Fibroblast of skin of abdomen (primary cell): ENCODE data around the gene NSL1.
A peak's percentile ranks its signal among the peaks of the same experiment; 100 is the strongest.

ENCODE experiments used
- DNase-seq: peaks from one replicate; pipeline ENCODE4 v3.0.0-alpha.2; 2013

The NSL1 gene

DNA sequence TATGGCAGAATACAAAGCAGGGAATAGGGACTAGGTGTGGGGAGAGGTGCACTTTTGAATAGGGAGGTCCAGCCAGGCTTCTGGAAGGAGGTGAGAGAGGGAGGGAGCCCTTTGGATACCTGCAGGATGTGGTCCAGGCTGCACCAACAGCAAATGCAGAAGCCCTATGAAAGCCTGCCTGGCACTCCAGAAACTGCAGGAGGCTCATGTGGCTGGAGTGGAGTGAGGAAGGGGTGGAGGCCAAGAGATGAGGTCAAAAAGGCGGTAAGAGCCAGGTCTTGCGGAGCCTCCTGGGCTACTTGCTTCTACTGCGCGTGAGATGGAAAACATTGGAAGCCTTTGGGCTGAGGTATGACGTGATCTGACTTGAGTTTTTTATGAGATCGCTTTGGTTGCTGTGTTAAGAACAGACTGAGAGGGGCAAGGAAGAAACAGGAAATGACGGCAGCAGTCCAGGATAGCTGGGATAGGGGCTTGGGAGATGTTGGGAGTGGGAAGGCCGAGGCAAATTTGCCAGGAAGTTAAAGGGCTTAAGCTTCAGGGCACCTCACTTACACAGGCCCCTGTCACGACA lies 87.5 kb downstream of the NSL1 start:
- DNase-seq, result no peak

DNA sequence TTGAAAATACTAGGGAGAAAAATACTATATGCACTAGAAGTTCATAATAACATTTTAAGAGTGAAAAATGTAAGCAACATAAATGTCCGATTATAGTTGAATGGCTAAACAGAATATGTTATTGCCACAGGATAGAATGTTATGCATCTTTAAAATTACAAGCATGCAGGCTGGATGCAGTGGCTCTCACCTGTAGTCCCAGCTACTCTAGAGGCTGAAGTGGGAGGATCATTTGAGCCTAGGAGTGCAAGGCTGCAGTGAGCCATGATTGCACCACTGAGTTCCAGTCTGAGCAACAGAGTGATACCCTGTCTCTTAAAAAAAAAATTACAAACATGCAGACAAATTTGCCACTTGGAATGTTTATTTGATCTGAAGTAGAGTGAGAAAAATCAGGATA lies 88.9 kb downstream of the NSL1 start:
- DNase-seq, result no peak

DNA sequence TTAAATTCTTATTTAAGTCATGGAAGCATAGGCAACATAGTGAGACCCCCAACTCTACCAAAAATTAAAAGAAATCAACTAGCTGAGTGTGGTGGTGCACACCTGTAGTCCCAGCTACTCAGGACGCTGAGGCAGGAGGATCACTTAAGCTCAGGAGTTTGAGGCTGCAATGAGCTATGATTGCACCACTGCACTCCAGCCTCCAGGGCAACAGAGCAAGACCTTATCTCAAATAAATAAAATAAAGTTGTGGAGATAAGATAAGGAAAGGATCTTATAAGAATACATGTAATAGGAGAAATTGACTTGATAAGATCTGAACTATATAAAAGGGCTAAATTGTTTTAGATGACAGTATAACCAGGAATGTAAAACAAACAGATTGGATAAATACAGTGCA lies 89.7 kb downstream of the NSL1 start:
- DNase-seq, result no peak

DNA sequence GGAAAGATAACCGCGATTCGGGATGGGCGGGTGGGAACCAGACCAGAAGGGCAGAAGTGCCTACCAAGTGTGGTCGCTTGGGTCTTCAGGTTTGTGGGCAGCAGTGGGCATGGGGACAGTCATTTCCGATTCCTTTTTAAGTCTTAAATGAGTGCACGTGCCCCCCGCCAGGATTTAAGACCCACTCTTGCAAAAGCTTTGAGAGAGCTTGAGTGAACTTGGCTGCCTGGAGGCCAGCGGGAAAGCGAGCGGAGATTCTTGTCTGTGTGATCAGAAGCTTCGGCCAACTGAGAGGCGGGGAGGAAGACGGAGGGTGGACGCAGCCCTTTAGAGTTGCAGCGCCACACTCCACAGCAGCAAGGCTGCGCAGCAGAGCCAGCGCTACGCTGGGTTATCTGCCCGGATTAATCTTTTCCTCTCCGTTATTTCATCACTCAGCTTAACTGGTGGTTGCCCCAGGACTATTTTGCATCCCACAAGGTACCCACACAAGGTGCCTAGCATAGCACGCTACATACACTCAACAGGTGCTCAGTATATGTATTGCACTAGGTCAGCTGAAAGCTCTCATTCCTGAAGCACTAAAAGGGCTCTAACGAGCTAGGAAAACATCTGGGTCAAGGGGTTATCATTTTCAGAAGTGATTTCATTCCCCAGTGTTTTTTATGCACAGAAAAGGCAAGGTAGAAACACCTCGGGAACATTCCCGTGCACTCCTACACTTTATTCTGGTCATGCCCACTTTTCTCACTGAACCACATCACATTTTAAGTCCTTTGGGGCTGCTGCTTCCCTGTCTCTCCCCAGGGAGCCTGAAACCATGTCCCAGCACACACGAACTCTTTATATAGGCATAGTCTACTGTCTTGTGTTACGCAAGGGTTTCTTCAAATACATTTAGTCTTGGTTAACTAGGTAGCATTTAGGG lies 90.4 kb downstream of the NSL1 start:
- DNase-seq, result peak; percentile 28

DNA sequence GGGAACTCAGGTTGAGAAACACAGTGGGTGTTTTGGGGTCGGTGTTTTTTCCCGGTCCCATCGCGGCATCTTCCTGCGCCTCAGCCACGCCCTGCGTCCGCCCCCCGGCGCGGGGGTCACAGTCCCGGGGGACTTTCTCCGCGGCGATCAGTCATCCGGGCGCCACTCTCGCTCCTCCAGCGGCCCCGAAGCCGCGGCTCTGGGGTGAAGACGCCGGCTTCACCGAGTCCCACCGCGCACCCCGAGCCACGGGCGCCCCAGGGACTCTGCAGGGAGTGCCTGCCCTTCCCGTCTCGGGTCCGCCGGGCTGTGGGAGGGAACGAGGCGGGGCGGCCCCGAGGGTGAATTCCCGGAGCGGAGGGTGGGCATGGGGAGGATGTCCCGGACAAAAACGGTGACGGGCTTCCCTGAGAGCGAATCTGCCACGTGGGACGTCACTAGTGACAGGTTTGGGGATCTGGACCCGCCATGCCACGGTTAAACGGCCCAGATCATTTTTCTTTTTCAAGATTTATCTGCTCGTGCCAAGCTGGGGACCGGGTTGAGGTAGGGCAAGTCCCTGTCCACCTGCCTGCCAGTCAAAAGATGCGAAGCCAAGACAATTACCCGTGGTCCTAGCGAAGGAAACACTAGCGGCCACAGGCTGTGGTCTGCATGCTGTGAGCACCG lies 91.2 kb downstream of the NSL1 start:
- DNase-seq, result no peak

DNA sequence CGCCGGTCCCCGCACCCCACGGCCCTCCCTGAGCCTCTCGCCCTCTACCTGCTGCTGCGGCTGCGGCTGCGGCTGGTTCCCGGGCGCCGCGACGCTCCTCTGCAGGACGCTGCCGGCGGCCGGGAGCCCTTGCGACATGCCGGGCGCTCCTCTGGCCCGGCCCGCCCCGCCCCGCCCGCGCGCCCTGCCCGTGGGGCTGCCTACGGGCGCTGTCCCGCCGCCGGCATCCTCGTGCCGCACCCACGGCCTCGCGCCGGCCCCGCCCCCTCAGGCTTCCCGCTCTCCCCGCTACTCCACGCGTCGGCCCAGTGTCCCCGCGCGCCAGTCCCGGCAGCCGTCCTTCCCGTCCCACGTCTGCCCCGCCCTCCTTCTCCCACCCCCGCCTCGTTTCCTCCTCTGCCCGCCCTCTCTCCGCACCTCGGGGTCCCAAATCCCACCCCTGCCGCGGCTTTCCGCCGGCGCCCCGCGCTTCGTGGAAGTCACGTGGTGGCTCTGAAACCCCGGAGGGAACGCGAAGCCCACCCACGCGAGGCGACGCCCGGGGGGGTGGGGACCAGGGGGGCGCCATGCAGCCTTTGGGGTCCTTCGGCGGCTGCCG lies 91.9 kb downstream of the NSL1 start, which contains the start of gene BATF3:
Gene BATF3, minus strand, starts transcription at position 216 of the 598 bp plus-strand sequence. Its CDS starts 78 bp downstream, at position 138.
- no peak for DNase-seq

DNA sequence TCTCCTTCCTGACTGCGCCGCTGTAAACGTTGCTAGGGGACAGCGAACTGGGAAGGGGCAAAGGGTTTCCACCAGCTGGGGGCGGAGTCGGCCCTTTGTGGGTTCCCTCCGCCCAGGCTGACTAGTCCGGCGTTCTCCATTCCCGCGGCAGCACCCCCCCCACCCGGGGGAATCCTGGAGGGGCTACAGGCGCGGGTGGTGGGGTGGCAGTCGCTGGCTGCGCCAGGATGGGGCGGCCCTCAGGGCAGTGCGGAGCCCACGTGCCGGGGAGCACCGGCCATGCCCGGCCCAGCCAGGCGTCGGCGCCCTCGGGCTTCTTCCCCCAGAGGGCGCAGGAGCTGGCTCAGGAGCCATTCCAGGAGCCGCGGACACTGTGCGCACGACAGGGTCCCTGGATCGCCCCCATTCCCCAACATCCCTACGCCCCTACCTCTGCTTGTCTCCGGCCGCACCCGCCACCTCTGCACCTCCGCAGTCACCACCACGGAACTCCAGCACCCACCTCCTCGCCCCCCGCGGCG lies 92.4 kb downstream of the NSL1 start:
- DNase-seq, result peak; percentile 25

DNA sequence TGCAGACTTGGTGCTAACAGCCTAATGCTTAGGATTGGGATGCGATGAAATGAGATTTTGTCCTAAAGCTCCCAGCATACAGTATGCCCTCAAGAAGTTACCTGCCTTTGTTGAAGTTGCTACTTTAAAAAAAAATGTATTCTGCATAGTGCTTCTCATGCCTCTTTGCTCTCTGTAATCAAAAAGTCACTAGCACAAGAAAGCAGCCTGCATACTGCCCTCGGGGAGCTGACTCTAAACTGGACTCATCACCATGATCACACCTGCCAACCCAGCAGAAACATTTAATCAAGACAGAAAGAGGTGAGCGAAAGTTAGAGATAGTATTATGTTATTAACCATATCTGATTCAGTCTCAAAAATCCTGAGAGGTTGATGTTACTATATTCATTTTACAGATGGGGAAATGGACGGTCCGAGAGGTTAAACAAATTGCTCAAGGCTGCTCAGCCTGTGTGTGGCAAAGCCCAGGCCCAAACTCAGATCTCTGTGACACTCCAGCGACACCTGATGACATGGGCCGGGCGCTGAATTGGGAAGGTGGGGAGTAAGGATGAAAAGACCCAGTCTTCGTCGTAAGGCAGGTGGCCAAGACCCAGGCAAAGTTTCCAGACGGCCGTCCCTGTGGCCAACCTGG lies 93.0 kb downstream of the NSL1 start:
- DNase-seq, result no peak

DNA sequence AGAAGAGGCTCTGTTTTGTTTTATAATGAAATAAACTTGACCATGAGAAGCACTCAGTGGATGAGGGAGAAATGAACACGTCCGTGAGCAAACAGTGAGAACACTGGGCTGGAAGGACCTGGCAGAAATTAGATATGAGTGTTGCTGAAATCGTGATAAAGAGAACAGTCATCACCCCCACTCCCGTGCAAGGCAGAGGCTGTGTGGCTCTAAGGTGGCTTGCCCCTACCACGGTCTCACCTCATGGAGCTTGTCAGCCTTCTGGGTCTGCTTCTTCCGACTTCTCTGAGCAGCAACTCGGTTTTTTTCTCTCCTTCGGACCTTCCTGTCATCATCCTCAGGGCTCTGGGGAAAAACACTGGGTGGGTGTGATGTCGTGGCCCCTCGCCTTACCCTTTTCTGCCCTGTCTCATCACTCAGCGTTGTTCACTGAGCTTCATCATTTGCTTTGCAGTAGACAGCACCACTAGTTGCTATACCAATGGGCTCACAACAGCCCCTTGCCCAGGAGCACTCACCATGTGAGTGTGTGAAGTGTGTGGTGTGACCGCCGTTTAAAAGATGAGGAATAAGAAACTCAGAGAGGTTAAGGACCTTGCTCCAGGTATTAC lies 94.8 kb downstream of the NSL1 start:
- DNase-seq, result no peak

DNA sequence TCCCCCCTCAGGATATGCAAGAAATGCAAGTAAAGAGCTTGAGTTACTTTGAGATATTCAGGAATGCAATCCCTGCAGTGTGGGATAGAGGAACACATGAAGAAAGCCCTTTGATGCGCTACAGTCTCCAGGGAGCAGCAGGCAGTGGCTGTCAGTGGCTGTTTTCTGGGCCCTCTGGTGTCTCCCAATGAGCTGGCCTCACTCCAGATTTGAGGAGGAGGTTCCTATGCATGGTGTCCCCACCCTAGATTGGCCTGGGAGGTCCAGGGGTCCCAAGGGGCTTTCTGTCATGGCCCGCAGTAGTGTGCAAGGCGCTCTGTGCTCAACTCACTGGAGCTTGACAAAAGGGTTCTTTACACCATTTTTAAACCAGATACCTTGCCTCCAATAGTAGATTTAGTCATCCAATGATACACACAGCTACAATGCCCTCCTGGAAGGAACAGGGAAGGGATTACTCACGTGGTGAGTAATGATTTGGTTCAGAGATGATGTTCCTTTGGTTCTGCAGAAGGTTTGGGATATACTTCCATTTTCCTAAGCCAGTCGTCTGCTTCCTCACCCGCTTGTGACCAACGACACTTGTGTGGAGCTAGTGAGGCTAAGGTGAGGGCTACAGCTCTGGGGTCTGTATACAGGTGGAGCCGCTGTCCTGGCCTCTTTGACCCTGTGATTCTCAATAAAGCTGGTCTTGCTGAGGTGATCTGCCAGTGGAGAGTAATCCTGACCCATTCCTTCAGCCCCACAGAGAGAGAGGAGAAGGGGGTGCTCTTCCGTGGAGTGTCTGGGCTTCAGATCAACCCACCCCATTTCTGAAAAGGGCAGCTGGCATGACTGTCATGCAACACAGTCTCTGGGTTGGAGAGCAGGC lies 98.6 kb downstream of the NSL1 start:
- DNase-seq, result no peak

DNA sequence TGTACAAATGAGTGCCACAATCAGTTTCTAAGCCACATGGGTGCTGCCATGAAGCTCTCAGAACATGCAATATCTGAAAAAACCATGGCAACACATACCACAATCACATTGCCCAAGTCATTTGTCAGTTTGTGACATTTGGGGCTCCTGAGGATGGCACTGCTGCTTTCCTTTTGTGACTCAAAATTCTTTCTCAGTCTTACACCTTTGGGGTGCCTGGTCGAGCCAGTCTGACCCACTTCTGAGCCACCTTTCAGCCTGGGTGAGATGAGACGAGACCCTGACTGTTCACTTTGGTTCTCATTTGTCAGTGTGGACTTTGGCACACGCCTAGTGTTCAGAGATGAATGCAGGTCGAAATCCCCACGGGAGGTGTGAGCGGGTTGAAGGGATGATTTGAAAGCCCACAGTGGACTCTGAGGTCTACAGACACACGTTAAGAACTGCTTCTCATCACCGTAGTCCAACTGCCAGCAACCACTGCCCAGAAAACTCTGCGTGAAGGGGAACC lies 100.0 kb downstream of the NSL1 start:
- no peak for DNase-seq

DNA sequence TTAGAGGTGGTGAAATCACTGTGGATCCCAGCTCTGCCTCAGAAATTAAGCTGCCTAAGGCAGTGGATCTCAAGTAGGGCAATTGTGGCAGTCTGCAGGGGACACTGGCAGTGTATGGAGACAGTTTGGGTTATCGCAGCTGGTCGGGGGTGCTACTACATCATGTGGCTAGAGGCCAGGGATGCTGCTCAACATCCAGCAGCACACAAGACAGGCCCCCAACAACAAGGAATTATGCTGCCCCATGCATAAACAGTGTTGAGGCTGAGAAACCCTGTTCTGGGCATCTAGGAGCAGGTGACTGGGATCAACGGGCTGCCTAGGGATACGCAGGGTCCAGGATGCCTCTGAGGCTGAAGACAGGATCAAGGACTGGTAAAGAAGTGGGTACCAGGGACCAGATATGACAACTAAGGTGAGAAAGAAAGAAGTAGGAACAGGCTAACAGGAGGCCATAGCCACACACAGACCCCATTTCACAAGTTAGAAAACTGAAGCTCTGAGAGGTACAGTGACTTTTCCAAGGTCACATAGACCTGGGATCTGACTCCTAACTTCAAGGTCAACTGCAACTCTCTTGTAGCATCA lies 100.7 kb downstream of the NSL1 start:
- DNase-seq, result no peak

DNA sequence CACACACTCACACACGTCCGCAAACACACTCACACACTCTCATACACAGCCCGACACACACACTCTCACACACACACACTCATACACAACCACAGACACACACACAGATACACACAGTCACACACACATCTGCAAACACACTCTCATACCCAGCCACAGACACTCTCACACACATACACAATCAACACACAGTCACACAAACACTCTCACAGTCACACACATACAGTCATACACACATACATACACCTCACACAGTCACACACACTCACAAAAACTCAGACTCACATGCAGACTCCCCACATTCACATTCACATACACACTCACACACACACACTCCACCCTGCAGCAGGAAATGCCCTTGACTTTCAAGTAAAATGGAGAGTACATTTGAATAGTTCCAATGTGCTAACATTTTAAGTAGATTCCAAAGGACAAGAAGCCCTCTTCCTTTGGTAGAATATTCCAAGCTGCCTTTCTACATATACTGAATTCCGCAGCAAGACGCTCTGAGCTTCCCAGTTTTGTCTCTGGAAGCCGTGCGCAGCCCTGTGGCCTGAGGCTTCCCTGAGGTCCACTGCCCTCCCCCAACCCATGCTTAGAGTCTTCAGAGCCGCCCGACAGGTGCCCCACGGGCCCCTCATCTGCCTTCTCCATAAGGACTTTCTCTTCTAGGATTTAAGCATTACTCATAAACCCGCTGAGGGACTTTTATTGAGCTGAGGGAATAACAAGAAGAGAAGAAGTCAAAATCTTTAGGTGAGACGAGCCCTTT lies 101.6 kb downstream of the NSL1 start:
- DNase-seq, result no peak

DNA sequence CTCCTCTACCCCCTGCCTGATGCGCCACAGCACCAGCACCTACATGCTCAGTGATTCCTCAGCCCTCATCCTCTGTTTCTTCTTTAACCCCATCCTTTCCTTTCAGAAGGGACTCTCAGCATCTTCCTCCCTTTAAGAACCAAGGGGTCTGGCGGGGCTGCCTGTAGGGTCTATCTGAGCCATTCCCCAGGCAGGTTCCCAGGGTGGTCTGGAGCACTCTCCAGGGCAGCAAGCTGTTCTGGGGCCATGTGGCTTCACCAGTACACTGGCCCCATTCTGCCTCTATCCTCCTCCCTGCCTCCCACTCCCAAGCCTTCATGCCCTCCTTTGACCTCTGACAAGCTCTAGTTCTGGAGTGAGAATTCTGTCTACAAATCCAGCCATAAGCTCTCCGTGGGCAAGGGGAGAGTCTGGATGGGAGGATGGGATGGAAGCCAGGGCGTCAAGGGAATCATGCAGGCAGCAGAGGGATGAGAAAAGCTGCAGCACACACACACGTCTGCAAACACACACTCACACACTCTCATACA lies 102.3 kb downstream of the NSL1 start:
- DNase-seq, result no peak

DNA sequence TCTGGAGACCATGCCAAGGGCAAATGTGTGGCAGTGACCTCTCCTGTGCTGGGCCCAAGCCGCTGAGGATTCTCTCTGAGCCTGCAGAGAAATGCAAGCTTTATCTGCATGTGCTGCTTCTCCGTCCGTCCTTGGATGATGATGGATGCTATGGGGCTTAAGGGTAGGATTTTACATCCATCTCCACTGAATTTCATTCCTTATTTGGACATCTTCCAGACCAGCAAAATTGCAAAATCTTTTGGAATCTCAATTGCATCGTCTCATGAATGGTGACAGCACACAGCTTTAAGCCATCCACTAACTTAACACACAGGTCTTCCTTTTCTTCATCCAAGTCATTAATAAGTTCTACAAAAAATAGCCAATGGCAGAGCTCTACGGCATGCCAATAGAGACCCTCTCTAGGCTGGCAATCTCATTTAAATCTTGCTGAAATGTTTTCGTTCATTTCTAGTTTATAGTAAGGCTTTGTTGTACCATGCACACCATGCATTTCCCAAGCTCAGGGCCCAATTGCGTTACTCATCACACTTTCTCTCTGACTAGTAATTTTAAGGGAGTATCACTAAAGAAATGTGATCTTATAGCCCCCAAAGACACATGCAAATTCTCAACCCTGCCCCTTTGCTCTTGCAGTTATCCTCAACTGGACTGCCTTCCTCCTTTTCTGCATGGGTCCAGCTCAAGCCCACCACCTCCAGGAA lies 103.1 kb downstream of the NSL1 start:
- DNase-seq, result peak; percentile 84

DNA sequence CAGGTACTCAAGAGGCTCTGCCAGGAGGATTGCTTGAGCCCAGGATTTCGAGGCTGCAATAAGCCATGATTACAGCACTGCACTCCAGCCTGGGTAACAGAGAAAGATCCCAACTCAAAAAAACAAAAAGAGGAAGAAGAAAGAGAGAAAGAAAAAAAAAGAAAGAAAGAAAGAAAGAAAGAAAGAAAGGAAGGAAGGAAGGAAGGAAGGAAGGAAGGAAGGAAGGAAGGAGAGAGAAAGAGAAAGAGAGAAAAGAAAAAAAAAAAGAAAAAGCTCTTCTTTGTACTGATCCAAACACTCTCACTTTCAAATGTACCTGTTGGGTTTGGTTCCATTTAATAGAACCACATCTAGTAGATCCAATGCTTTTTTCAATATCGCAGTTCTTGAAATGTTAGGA lies 103.8 kb downstream of the NSL1 start:
- DNase-seq, result no peak

DNA sequence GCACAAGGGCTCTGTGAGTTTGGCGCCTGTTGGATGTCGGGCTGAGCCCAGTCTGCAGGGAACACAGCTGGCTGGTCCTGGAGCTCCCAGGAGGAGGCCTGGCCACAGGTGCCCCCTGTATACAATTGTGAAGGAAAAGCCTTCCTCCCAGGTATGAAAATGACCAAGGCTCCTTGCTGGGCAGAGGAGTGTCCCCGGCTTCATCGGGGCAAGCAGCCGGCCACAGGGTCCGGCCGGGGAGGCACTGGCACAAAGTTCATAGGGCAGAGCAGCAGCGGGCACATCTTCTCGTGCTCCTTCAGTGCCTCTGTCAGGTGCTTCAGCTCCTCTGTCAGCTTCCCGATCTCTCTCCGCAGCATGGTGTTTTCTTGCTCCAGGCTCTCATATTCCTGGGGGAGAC lies 105.0 kb downstream of the NSL1 start:
- DNase-seq, result no peak

DNA sequence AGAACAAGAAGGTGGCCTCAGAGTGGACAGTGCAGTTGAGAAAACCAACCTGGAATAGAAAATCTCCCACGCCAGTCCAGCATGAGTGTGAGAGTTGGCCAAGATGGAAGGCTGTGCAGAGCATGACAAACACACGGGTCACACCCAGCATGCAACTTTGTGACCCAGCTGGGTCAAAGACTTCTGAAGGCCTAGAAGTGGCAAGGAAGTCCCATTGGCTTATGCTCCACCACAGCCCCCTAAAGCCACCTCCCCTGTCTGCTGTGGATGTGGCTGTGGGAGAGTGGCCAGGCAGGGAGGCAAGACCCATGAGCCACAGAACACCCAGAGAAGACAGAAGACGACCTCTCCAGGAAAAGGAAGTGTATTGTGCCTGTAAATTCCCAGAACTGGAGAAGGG lies 105.5 kb downstream of the NSL1 start:
- DNase-seq, result no peak

DNA sequence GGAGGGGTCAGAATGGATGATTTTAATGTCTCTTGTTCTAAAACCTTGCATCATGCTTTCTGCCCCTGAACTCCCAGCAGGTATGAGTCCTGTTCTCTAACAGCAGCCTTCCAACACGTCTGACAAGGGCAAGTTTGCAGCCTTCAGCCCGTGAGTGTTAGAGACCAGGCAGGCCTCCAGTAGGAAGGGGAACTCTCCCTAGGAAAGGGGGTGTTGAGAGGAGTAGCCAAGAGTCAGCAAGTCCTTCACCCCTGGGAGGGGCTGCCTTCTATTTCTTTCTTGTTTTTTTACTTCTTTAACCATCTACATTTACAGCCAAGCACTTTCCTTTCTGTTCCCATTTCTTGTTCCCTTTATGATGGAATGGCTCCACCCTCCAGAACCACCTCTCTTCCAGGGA lies 106.1 kb downstream of the NSL1 start:
- no peak for DNase-seq
